ENCODE results near the gene MYO1B.

- TF ChIP-seq, protein P1, sequence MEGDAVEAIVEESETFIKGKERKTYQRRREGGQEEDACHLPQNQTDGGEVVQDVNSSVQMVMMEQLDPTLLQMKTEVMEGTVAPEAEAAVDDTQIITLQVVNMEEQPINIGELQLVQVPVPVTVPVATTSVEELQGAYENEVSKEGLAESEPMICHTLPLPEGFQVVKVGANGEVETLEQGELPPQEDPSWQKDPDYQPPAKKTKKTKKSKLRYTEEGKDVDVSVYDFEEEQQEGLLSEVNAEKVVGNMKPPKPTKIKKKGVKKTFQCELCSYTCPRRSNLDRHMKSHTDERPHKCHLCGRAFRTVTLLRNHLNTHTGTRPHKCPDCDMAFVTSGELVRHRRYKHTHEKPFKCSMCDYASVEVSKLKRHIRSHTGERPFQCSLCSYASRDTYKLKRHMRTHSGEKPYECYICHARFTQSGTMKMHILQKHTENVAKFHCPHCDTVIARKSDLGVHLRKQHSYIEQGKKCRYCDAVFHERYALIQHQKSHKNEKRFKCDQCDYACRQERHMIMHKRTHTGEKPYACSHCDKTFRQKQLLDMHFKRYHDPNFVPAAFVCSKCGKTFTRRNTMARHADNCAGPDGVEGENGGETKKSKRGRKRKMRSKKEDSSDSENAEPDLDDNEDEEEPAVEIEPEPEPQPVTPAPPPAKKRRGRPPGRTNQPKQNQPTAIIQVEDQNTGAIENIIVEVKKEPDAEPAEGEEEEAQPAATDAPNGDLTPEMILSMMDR (conservative IDR thresholded peaks at IDR 0.05; ENCODE audit: low read length) = no peak
- TF ChIP-seq EZH2phosphoT487 (IDR thresholded peaks at IDR 0.05; ENCODE audit: borderline replicate concordance) = no peak
Measured at GRCh38 chr2:191351921-191352320, 106.7 kb downstream of the MYO1B start.

All from Loucy (cell line).